Hepatocyte (in vitro differentiated cells): ENCODE results near the gene MGARP. TPM values are rescaled to one million over a fixed set of nuclear protein-coding genes. Genes with fewer than 3 reads are reported as not detected.
"Not testable (repeated sequence)": the region's sequence is repeated elsewhere in the genome, so short reads cannot be mapped to it uniquely, and the experiment has no call there.

Source experiments
- DNase-seq: peaks from one replicate; pipeline ENCODE4 v3.0.0-alpha.2; 2016; ENCODE audit warnings: low spot score
- H2AFZ ChIP-seq: fragments of 200-600 bp; sonication (generic); 2 replicates; pipeline ENCODE4 v1.6.0; 2016; ENCODE audit warnings: antibody characterized with exemption, mild to moderate bottlenecking
- H3K27ac ChIP-seq: fragments of 200-600 bp; sonication (generic); 2 replicates; pipeline ENCODE4 v1.5.1; 2016; ENCODE audit warnings: mild to moderate bottlenecking
- H3K27me3 ChIP-seq: fragments of 200-600 bp; sonication (generic); 2 replicates; pipeline ENCODE4 v1.6.1; 2016
- H3K36me3 ChIP-seq: fragments of 200-600 bp; sonication (generic); replicated peaks from 2 replicates; pipeline ENCODE4 v1.5.1; 2016; ENCODE audit warnings: low read depth; ENCODE audit not compliant: insufficient read depth
- H3K4me1 ChIP-seq: fragments of 200-600 bp; sonication (generic); 2 replicates; pipeline ENCODE4 v1.5.1; 2016; ENCODE audit warnings: mild to moderate bottlenecking, moderate library complexity; ENCODE audit not compliant: insufficient read depth
- H3K4me2 ChIP-seq: fragments of 200-600 bp; sonication (generic); 2 replicates; pipeline ENCODE4 v1.6.0; 2016
- H3K4me3 ChIP-seq: fragments of 200-600 bp; sonication (generic); 2 replicates; pipeline ENCODE4 v1.5.1; 2016; ENCODE audit warnings: mild to moderate bottlenecking
- H3K79me2 ChIP-seq: fragments of 200-600 bp; sonication (generic); 2 replicates; pipeline ENCODE4 v1.6.0; 2017; ENCODE audit warnings: mild to moderate bottlenecking
- H3K9me2 ChIP-seq: fragments of 200-600 bp; sonication (generic); replicated peaks from 2 replicates; pipeline ENCODE4 v1.6.0; 2017; ENCODE audit warnings: mild to moderate bottlenecking; ENCODE audit not compliant: insufficient read depth
- H3K9me3 ChIP-seq: fragments of 200-600 bp; sonication (generic); 2 replicates; pipeline ENCODE4 v1.5.1; 2016; ENCODE audit warnings: low read depth, mild to moderate bottlenecking
- H4K20me1 ChIP-seq: fragments of 200-600 bp; sonication (generic); 2 replicates; pipeline ENCODE4 v1.6.0; 2016; ENCODE audit warnings: mild to moderate bottlenecking; ENCODE audit not compliant: insufficient read depth, poor library complexity, severe bottlenecking
- CTCF ChIP-seq: fragments of 200-600 bp; sonication (generic); IDR thresholded peaks from 2 replicates; pipeline ENCODE4 v1.5.1; 2016; ENCODE audit warnings: antibody characterized with exemption, mild to moderate bottlenecking; ENCODE audit not compliant: poor library complexity
- EZH2 ChIP-seq: fragments of 200-600 bp; sonication (generic); IDR thresholded peaks from 2 replicates; pipeline ENCODE4 v1.6.1; 2016; ENCODE audit warnings: antibody characterized with exemption, mild to moderate bottlenecking, borderline replicate concordance
- EZH2phosphoT487 ChIP-seq: fragments of 200-600 bp; sonication (generic); IDR thresholded peaks from one replicate; pipeline ENCODE4 v1.6.1; 2018; ENCODE audit warnings: antibody characterized with exemption, mild to moderate bottlenecking, low read depth, moderate library complexity; ENCODE audit not compliant: unreplicated experiment, severe bottlenecking
- WGBS: methylation state at CpG from one replicate; pipeline ENCODE4 v1.1.6; 2016; ENCODE audit warnings: low lambda C conversion rate; ENCODE audit errors: missing lambda C conversion rate; 5-methylcytosine and 5-hydroxymethylcytosine counted together
- polyA plus RNA-seq: library from polyadenylated mRNA; unstranded; fragments of >200 nt; fragmentation: Nextera tagmentation; extraction: Ambion mirVana; gene quantifications from 2 replicates; pipeline ENCODE4 v1.2.1, GENCODE V29; 2016
- total RNA-seq: library from RNA; depleted of rRNA; stranded (reverse); fragments of >200 nt; gene quantifications from 2 replicates; pipeline ENCODE4 v1.2.3, GENCODE V29; 2014

Gene MGARP
- 0.90 and 2.0 TPM in 2 replicates for total RNA-seq
- polyA plus RNA-seq = 2.9 and 4.3 TPM in 2 replicates

GRCh38 chr4:139279760-139280620, at the start of gene MGARP:
Gene MGARP, minus strand, starts transcription at chr4:139280225. Its CDS starts 67 bp downstream, at chr4:139280158.
- Histone ChIP-seq H3K4me2 (peak within 1 kb of the TSS; percentile 95), H3K79me2 (no peaks in the 10 kb centered on the region), H3K9me2 (no peaks in the 10 kb centered on the region), H4K20me1 (no peaks in the 10 kb centered on the region), H3K4me3 (peak within 1 kb of the TSS; percentile 54), H3K27ac (no peak within 1 kb of the TSS), H2AFZ (peak within 1 kb of the TSS; percentile 64), H3K4me1 (no peaks in the 10 kb centered on the region), H3K9me3 (no peaks in the 10 kb centered on the region), H3K27me3 (peaks cover 40% of the 10 kb centered on the region), H3K36me3 (no peaks in the 10 kb centered on the region)
- no peak for TF ChIP-seq CTCF
- TF ChIP-seq EZH2 = peak; percentile 53
- TF ChIP-seq EZH2phosphoT487 = no peak
- whole genome bisulfite sequencing = 4% methylated on average over 45 of the region's 51 CpGs
- peak; percentile 28 for DNase-seq

GRCh38 chr4:139329665-139330200, 49.7 kb upstream of the MGARP start:
- WGBS = 91% methylated on average over 4 of the region's 4 CpGs
- TF ChIP-seq EZH2 (no peak), EZH2phosphoT487 (no peak), CTCF (no peak)
- H3K27ac ChIP-seq = no peak overlapping the region
- no peaks in the 10 kb centered on the region for H3K36me3 ChIP-seq
- peaks cover 4% of the 10 kb centered on the region for H3K4me1 ChIP-seq
- H3K27me3 ChIP-seq = no peaks in the 10 kb centered on the region
- H3K4me3 ChIP-seq = no peak overlapping the region
- H2AFZ ChIP-seq = no peak overlapping the region
- no peaks in the 10 kb centered on the region for H3K9me3 ChIP-seq
- H4K20me1 ChIP-seq = peaks cover 19% of the 10 kb centered on the region
- no peak for DNase-seq
- H3K79me2 ChIP-seq = peaks cover 97% of the 10 kb centered on the region
- H3K9me2 ChIP-seq = no peaks in the 10 kb centered on the region
- H3K4me2 ChIP-seq = no peak overlapping the region

- no peak for DNase-seq
- Histone ChIP-seq H3K9me3 (no peaks in the 10 kb centered on the region), H3K79me2 (peaks cover 99% of the 10 kb centered on the region), H3K36me3 (no peaks in the 10 kb centered on the region), H3K4me3 (no peak overlapping the region), H3K27ac (peak overlapping the region; percentile 69), H3K4me1 (peaks cover 6% of the 10 kb centered on the region), H2AFZ (no peak overlapping the region), H4K20me1 (peaks cover 39% of the 10 kb centered on the region), H3K9me2 (no peaks in the 10 kb centered on the region), H3K27me3 (no peaks in the 10 kb centered on the region), H3K4me2 (peak overlapping the region; percentile 43)
- 72% methylated on average over 6 of the region's 6 CpGs for WGBS
- TF ChIP-seq CTCF (no peak), EZH2phosphoT487 (no peak)
These were observed 44.6 kb upstream of the MGARP start for GRCh38 chr4:139324620-139325019.

GRCh38 chr4:139322541-139322940, 42.5 kb upstream of the MGARP start:
- 100% methylated on average over 6 of the region's 6 CpGs for WGBS
- peaks cover 48% of the 10 kb centered on the region for H4K20me1 ChIP-seq
- H3K27me3 ChIP-seq = not testable (repeated sequence)

DNA sequence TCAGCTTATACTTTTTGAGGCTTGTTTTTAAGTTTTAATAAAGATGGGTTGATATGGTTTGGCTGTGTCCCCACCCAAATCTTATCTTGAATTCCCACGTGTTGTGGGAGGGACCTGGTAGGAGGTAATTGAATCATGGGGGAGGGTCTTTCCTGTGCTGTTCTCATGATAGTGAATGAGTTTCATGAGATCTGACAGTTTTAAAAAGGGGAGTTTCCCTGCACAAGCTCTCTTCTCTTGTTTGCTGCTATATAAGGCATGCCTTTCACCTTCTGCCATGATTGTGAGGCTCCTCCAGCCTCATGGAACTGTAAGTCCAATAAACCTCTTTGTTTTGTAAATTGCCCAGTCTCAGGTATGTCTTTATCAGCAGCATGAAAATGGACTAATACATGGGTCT, 42.0 kb upstream of the MGARP start:
- not testable (repeated sequence) for H3K36me3 ChIP-seq, H3K4me2 ChIP-seq, H3K27ac ChIP-seq, H3K4me1 ChIP-seq, H3K27me3 ChIP-seq, DNase-seq, H3K4me3 ChIP-seq, H3K9me3 ChIP-seq, H2AFZ ChIP-seq, H3K9me2 ChIP-seq
- peaks cover 99% of the 10 kb centered on the region for H3K79me2 ChIP-seq
- 77% methylated on average over 1 of the region's 1 CpG for WGBS
- H4K20me1 ChIP-seq = peaks cover 49% of the 10 kb centered on the region

More at GRCh38 chr4:139322541-139322940, 42.5 kb upstream of the MGARP start:
- H3K4me2 ChIP-seq, H3K9me2 ChIP-seq, H3K4me1 ChIP-seq, H3K36me3 ChIP-seq, H3K9me3 ChIP-seq, DNase-seq, H3K4me3 ChIP-seq, H2AFZ ChIP-seq, H3K27ac ChIP-seq: not testable (repeated sequence)
- H3K79me2 ChIP-seq = peaks cover 99% of the 10 kb centered on the region
